Measurements from ENCODE around the gene COQ8B. TPM values are rescaled to one million over a fixed set of nuclear protein-coding genes. Genes with fewer than 3 reads are reported as not detected.

COQ8B gene
- total and polyA plus RNA-seq, 9 donors = 18.2 to 26.5 (median 23.3) TPM

DNA sequence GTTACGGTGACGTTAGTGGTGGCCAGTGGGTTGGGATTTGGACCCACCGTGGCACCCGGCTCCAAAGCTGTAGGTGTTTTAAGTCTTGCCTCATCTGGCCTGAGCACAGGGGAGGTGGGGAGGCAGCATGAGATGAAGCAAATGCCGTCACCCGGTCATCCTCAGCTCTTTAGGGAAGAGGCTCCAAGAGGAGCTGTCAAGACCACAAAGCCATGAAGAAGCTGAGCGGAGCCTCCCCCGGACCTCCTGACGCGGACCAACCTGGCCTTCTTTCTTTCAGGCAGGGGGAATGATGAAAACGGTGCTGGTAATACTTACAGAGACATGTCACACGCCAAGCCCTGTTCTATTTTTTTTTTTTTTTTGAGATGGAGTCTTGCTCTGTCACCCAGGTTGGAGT, 26.2 kb upstream of the COQ8B start:
- 91% methylated on average over 10 of the region's 12 CpGs for WGBS (ENCODE audit: insufficient coverage)
- Histone ChIP-seq H3K36me3 (ENCODE audit: control insufficient read depth, insufficient read depth, low read length) (peaks cover 26% of the 10 kb centered on the region), H3K9me3 (replicated peaks; ENCODE audit: control insufficient read depth, low read depth, low read length) (no peaks in the 10 kb centered on the region), H3K4me3 (ENCODE audit: low read length) (no peak overlapping the region), H3K4me1 (ENCODE audit: control insufficient read depth, insufficient read depth, low read length) (peaks cover 10% of the 10 kb centered on the region), H3K27me3 (ENCODE audit: control insufficient read depth, insufficient read depth, low read length) (no peaks in the 10 kb centered on the region), H3K27ac (ENCODE audit: low read length) (no peak overlapping the region)
- DNase-seq = no peak

DNA sequence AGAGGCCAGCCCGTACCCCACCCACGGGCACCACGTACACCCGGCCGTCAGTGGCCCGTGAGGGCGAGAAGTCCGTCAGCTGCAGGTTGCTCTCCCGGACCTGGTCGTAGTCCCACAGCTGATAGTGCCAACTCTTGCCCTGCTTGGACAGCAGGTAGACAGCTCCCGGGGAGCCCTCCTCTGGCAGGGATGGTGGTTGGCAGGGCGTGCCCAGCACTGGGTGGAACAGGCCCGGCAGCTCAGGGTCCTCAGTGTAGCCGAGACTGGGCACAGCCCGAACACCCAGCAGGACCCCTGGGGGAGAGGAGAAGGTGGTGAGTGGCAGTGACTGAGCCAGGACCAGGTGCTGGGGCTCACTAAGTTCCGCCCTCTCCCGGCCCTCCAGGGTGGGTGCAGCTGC, 25.8 kb upstream of the COQ8B start:
- Histone ChIP-seq H3K4me1 (ENCODE audit: control insufficient read depth, insufficient read depth, low read length) (peaks cover 10% of the 10 kb centered on the region), H3K9me3 (replicated peaks; ENCODE audit: control insufficient read depth, low read depth, low read length) (no peaks in the 10 kb centered on the region), H3K27me3 (ENCODE audit: control insufficient read depth, insufficient read depth, low read length) (no peaks in the 10 kb centered on the region), H3K27ac (ENCODE audit: low read length) (no peak overlapping the region), H3K36me3 (ENCODE audit: control insufficient read depth, insufficient read depth, low read length) (peaks cover 29% of the 10 kb centered on the region), H3K4me3 (ENCODE audit: low read length) (no peak overlapping the region)
- 85% methylated on average over 17 of the region's 17 CpGs for WGBS (ENCODE audit: insufficient coverage)
- DNase-seq = no peak

DNA sequence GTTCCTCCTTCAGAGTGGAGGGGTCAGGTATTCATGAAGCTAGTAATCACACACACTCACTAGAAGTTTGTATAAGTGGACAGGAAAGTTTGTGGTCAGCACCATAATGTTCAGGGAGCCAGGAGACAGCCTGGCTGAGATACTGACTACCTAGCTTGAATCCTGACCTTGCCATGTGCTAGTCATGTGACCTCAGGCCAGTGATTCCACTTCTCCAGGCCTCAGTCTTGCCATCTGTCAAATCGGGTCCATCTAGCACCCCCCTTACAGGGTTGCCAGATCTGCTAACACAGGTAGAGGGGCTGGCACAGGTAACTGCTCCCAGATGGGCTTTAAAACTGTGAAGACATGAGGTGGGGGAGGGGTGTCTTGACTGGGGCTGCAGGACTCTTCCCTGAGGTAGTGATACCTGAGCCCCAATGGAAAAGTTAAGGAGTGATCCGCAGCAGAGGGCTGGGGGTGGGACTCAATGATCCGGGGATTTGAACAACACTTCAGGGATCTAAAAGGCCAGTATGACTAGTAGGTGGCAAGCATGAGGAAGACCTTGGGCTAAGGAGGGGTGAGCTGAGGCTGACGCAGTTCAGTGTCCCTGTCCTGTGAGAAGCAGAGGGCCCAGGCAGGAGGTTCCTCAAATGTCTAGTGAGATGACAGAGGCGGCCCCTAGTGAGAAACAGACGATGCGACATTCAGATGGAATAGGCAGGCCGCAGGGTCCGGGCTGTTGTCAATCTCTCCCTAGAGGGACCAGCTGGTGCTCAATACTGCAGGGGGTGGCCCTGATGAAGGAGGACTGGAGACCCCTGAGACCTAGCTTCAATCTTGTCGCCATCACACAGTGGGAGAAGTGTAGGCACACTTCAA, 25.1 kb upstream of the COQ8B start:
- Histone ChIP-seq H3K27me3 (ENCODE audit: control insufficient read depth, insufficient read depth, low read length) (no peaks in the 10 kb centered on the region), H3K27ac (ENCODE audit: low read length) (no peak overlapping the region), H3K4me1 (ENCODE audit: control insufficient read depth, insufficient read depth, low read length) (peaks cover 10% of the 10 kb centered on the region), H3K36me3 (ENCODE audit: control insufficient read depth, insufficient read depth, low read length) (peaks cover 36% of the 10 kb centered on the region), H3K9me3 (replicated peaks; ENCODE audit: control insufficient read depth, low read depth, low read length) (no peaks in the 10 kb centered on the region), H3K4me3 (ENCODE audit: low read length) (no peak overlapping the region)
- 55% methylated on average over 8 of the region's 10 CpGs for WGBS (ENCODE audit: insufficient coverage)
- DNase-seq = no peak

DNA sequence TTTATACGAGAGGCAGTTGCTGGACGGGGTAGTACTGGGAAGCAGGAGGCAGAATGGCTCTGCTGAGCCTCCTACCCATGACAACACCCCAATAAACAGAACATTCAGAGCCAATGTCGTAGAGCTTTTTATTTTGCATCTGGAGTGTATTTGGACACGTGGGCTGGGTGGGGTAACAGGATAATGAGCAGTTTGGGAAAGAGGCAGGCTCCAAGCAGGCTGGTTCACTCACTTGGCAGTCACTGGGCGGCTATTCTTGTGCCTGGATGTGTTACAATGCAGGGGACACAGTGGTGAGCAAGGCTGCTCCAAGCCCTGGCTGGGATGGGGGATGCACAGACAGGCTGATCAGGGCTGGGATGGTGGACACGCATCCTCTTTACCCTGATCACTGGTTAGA, 24.1 kb upstream of the COQ8B start:
- 38% methylated on average over 2 of the region's 6 CpGs for WGBS (ENCODE audit: insufficient coverage)

DNA sequence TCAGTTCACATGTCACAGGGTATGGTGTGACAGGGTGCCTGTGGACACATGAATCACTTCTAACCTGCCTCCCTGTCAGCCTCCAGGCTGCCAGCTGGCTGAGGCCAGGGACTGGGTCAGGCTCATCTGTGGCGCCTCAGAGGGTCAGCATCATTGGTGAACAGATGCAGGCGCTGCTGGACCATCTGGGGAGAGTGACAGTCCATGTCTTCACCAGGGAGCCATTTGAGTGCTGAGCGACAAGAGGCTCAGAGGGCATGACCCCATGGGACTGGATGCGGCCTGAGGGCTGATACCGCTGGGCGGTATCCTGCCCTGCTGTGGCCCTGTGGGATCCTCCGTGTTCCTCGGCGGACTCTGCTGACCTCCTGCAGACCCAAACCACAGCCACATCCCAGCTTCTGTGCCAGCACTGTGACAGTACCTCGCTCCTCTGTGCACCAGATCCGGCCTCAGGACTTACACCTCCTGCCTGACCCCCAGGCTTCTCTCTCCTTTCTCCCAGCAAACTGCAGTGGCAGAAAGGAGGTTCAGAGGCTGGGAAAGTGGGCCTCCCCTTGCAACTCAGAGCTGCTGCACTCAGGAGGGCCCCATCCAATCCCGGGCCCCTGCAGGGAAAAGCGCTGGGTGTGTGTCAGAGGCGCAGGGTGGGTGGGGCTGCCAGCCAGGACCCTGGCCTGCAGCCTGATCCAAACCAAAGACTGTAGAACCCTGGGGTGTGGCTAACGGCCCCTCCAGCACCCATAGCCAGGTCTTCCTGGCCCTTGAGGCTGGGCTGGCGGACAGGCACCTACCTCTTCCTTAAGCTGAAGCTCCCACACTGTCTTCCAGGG, 23.4 kb upstream of the COQ8B start:
- H3K4me3 ChIP-seq (ENCODE audit: low read length) = no peak overlapping the region
- peaks cover 10% of the 10 kb centered on the region for H3K4me1 ChIP-seq (ENCODE audit: control insufficient read depth, insufficient read depth, low read length)
- 54% methylated on average over 14 of the region's 16 CpGs for WGBS (ENCODE audit: insufficient coverage)
- no peaks in the 10 kb centered on the region for H3K9me3 ChIP-seq (replicated peaks; ENCODE audit: control insufficient read depth, low read depth, low read length)
- peaks cover 50% of the 10 kb centered on the region for H3K36me3 ChIP-seq (ENCODE audit: control insufficient read depth, insufficient read depth, low read length)
- DNase-seq = no peak
- peak overlapping the region; percentile 73 for H3K27ac ChIP-seq (ENCODE audit: low read length)
- no peaks in the 10 kb centered on the region for H3K27me3 ChIP-seq (ENCODE audit: control insufficient read depth, insufficient read depth, low read length)

More for the DNA sequence above, 24.1 kb upstream of the COQ8B start:
- DNase-seq = peak; percentile 80
- Histone ChIP-seq H3K4me3 (ENCODE audit: low read length) (no peak overlapping the region), H3K27ac (ENCODE audit: low read length) (peak overlapping the region; percentile 73), H3K9me3 (replicated peaks; ENCODE audit: control insufficient read depth, low read depth, low read length) (no peaks in the 10 kb centered on the region), H3K4me1 (ENCODE audit: control insufficient read depth, insufficient read depth, low read length) (peaks cover 10% of the 10 kb centered on the region), H3K36me3 (ENCODE audit: control insufficient read depth, insufficient read depth, low read length) (peaks cover 43% of the 10 kb centered on the region), H3K27me3 (ENCODE audit: control insufficient read depth, insufficient read depth, low read length) (no peaks in the 10 kb centered on the region)

DNA sequence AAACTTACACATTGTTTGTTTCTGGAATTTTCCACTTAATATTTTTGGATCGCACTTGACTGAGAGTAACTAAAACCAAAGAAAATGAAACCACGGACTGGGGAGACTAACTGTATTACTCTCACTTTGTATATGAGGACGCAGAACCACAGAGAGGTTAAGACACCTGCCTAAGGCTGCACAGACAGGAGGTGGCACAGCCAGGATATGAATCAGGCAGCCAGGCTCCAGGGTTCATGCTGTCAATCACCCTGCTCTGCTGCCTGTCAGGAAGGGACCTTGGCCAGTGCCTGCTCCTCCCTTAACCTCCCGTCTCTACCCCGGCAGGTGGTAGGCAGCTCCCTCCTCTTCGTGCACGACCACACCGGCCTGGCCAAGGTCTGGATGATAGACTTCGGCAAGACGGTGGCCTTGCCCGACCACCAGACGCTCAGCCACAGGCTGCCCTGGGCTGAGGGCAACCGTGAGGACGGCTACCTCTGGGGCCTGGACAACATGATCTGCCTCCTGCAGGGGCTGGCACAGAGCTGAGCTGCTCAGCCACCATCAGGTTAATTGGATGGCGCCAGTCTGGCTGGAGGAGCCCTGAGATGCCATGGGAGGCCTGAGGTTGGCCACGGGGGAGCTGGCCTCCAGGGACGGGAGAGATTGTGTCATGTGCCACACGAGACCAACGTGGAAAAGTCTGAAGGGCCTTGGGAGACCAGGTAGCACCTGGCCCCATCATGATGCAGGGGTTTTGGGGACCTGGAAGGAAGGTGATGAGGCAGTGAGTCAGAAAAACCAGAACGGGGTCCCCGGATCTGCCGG, 22.5 kb upstream of the COQ8B start:
- DNase-seq = no peak
- Histone ChIP-seq H3K27me3 (ENCODE audit: control insufficient read depth, insufficient read depth, low read length) (no peaks in the 10 kb centered on the region), H3K4me3 (ENCODE audit: low read length) (no peak overlapping the region), H3K9me3 (replicated peaks; ENCODE audit: control insufficient read depth, low read depth, low read length) (no peaks in the 10 kb centered on the region), H3K27ac (ENCODE audit: low read length) (no peak overlapping the region), H3K36me3 (ENCODE audit: control insufficient read depth, insufficient read depth, low read length) (peaks cover 57% of the 10 kb centered on the region), H3K4me1 (ENCODE audit: control insufficient read depth, insufficient read depth, low read length) (peaks cover 10% of the 10 kb centered on the region)
- WGBS (ENCODE audit: insufficient coverage) = 80% methylated on average over 21 of the region's 22 CpGs

DNA sequence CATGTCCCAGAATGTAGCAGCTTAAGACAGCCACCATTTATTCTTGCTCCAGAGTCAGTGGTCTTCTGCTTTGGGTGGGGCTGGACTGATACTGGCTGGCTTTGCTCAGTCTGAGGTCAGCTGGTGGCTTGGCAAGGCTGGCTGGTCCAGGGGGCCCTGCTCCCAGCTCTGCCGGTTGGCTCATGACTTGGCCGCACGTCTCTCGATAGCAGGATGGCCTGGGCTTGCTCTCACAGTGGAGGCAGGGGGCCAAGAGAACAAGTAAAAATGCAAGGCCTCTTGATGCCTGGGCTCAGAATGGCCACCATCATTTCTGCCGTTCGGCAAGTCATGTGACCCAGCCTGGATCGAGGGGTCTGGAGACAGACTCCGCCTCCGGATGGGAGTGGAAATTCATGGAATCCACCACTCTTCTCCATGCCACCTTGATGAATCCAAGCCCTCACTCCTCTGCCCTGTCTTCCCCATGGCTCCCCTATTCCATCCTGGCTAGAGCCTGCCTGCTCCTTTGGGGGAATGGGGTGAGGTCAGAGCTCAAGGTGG, 20.5 kb upstream of the COQ8B start:
- Histone ChIP-seq H3K36me3 (ENCODE audit: control insufficient read depth, insufficient read depth, low read length) (peaks cover 76% of the 10 kb centered on the region), H3K4me1 (ENCODE audit: control insufficient read depth, insufficient read depth, low read length) (peaks cover 10% of the 10 kb centered on the region), H3K4me3 (ENCODE audit: low read length) (no peak overlapping the region), H3K27ac (ENCODE audit: low read length) (no peak overlapping the region), H3K9me3 (replicated peaks; ENCODE audit: control insufficient read depth, low read depth, low read length) (no peaks in the 10 kb centered on the region), H3K27me3 (ENCODE audit: control insufficient read depth, insufficient read depth, low read length) (no peaks in the 10 kb centered on the region)
- no peak for DNase-seq
- WGBS (ENCODE audit: insufficient coverage) = 77% methylated on average over 4 of the region's 9 CpGs

DNA sequence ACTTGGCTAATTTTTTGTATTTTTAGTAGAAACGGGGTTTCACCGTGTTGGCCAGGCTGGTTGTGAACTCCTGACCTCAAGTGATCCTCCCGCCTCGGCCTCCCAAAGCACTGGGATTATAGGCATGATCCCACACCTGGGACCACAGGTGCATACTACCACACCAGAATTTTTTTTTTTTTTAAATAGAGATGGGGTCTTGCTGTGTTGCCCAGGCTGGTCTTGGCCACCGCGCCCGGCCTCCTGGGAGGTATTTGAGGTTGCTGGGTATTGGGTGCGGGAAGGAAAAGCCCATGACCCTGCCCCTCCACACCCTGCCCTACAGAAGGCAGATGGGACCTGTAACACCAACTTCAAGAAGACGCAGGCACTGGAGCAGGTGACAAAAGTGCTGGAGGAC, 20.0 kb upstream of the COQ8B start:
- Histone ChIP-seq H3K4me3 (ENCODE audit: low read length) (no peak overlapping the region), H3K9me3 (replicated peaks; ENCODE audit: control insufficient read depth, low read depth, low read length) (no peaks in the 10 kb centered on the region), H3K4me1 (ENCODE audit: control insufficient read depth, insufficient read depth, low read length) (peaks cover 10% of the 10 kb centered on the region), H3K27ac (ENCODE audit: low read length) (no peak overlapping the region), H3K27me3 (ENCODE audit: control insufficient read depth, insufficient read depth, low read length) (no peaks in the 10 kb centered on the region), H3K36me3 (ENCODE audit: control insufficient read depth, insufficient read depth, low read length) (peaks cover 78% of the 10 kb centered on the region)
- 72% methylated on average over 5 of the region's 9 CpGs for WGBS (ENCODE audit: insufficient coverage)
- no peak for DNase-seq

DNA sequence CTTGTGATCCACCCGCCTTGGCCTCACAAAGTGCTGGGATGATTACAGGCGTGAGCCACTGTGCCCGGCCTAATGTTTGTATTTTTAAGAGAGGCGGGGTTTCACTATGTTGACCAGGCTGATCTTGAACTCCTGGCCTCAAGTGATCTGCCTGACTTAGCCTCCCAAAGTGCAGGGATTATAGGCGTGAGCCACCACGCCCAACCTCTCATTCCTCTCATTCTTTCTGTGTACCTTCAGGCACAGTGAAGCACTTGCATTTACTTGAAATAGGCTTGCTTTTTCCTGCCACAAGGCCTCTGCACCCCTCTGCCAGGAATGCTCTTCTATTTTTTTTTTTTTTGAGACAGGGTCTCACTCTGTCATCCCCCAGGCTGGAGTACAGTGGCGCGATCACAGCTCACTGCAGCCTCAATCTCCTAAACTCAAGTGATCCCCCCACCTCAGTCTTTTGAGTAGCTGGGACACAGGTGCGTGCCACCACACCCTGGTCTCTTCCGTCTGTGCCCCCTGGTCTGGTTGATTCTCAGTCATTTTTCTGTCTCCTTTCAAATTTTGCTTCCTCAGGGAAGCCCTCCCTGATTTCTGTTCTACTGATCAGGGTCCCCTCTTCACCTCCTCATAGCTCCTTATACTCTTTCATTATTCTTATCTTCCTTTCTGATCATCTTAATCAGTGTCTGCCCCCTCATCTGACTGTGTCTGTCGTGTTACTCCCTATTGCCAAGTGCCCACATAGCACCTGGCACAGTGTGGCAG, 18.5 kb upstream of the COQ8B start:
- WGBS (ENCODE audit: insufficient coverage) = 90% methylated on average over 9 of the region's 11 CpGs
- Histone ChIP-seq H3K9me3 (replicated peaks; ENCODE audit: control insufficient read depth, low read depth, low read length) (no peaks in the 10 kb centered on the region), H3K4me3 (ENCODE audit: low read length) (no peak overlapping the region), H3K27me3 (ENCODE audit: control insufficient read depth, insufficient read depth, low read length) (no peaks in the 10 kb centered on the region), H3K36me3 (ENCODE audit: control insufficient read depth, insufficient read depth, low read length) (peaks cover 86% of the 10 kb centered on the region), H3K27ac (ENCODE audit: low read length) (no peak overlapping the region), H3K4me1 (ENCODE audit: control insufficient read depth, insufficient read depth, low read length) (peaks cover 2% of the 10 kb centered on the region)
- no peak for DNase-seq
